Measurements from ENCODE around the gene FAM110C.

DNA sequence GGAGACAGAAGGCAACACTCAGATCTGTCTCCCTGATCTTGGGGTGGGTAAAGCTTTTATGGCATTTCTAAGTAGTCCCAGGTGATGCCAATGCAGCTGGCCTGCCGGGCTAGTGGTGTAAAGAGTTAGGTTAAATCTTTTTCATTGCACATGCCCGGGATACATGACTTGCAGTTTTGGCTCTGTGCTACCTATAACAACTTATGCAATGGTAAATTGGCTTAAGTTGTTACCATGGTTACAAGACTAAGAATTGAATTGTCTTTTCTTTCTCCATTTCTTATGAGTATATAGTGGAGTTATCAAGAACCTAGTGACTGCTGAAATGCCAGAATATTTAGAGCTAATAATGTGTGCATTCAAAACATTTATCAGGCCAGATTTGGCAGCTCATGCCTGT lies 5.3 kb upstream of the FAM110C start:
- TF ChIP-seq, protein P1, sequence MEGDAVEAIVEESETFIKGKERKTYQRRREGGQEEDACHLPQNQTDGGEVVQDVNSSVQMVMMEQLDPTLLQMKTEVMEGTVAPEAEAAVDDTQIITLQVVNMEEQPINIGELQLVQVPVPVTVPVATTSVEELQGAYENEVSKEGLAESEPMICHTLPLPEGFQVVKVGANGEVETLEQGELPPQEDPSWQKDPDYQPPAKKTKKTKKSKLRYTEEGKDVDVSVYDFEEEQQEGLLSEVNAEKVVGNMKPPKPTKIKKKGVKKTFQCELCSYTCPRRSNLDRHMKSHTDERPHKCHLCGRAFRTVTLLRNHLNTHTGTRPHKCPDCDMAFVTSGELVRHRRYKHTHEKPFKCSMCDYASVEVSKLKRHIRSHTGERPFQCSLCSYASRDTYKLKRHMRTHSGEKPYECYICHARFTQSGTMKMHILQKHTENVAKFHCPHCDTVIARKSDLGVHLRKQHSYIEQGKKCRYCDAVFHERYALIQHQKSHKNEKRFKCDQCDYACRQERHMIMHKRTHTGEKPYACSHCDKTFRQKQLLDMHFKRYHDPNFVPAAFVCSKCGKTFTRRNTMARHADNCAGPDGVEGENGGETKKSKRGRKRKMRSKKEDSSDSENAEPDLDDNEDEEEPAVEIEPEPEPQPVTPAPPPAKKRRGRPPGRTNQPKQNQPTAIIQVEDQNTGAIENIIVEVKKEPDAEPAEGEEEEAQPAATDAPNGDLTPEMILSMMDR (IDR thresholded peaks at IDR 0.05 in 8 of 11, conservative IDR thresholded peaks at IDR 0.05 in 3 of 11), result no peak
- TF ChIP-seq POLR2A (IDR thresholded peaks at IDR 0.05), result no peak

All from spleen (tissue), 7 donors.